ENCODE data around the gene ZNF830.

ZNF830 gene

DNA sequence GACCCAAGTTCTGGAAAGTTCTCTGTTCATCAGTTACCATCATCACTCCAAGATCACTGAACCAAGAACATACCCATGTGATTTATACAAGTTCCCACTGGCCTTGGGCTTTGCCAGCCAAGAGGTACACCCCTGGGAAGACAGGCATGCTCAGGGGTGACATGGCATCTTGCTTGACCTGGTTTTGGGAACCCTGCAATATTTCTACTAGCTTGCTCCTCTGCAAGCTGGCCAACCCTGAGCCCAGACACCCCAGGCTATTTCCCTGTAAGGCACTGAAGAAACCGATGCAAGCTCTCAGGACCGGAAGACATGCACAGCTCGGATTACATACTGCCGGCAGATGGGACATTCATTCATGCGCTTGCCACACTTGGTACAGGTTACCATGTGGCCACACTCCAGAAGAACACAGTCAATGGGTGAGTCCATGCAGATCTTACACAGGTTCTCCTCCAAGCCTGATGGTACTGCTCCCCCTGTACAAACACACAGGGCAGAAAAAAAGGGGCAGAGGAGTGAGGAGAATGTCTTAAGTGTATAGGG, 50.4 kb downstream of the ZNF830 start:
- Histone ChIP-seq H3K79me2 (ENCODE audit: insufficient read depth, low read length) (no peaks in the 10 kb centered on the region), H3K4me3 (ENCODE audit: low read depth in 1 of 2, low read length in 2 of 2) (no peak overlapping the region), H3K27me3 (ENCODE audit: insufficient read depth, low read length, poor library complexity) (no peaks in the 10 kb centered on the region), H2AFZ (ENCODE audit: low read depth, low read length) (no peak overlapping the region), H3K4me1 (ENCODE audit: insufficient read depth, low read length) (no peaks in the 10 kb centered on the region), H3K9me3 (ENCODE audit: insufficient read depth, low read length, severe bottlenecking) (no peaks in the 10 kb centered on the region), H3K9ac (ENCODE audit: low read depth, low read length) (no peak overlapping the region), H3K4me2 (ENCODE audit: insufficient read depth, low read length) (no peak overlapping the region), H3K36me3 (ENCODE audit: insufficient read depth, low read length) (peaks cover 70% of the 10 kb centered on the region), H4K20me1 (ENCODE audit: insufficient read depth, low read length) (no peaks in the 10 kb centered on the region), H3K27ac (ENCODE audit: low read length) (no peak overlapping the region)
- ATAC-seq (ENCODE audit: insufficient read depth, low read depth), result no peak
- DNase-seq, result no peak
- TF ChIP-seq, protein P1, sequence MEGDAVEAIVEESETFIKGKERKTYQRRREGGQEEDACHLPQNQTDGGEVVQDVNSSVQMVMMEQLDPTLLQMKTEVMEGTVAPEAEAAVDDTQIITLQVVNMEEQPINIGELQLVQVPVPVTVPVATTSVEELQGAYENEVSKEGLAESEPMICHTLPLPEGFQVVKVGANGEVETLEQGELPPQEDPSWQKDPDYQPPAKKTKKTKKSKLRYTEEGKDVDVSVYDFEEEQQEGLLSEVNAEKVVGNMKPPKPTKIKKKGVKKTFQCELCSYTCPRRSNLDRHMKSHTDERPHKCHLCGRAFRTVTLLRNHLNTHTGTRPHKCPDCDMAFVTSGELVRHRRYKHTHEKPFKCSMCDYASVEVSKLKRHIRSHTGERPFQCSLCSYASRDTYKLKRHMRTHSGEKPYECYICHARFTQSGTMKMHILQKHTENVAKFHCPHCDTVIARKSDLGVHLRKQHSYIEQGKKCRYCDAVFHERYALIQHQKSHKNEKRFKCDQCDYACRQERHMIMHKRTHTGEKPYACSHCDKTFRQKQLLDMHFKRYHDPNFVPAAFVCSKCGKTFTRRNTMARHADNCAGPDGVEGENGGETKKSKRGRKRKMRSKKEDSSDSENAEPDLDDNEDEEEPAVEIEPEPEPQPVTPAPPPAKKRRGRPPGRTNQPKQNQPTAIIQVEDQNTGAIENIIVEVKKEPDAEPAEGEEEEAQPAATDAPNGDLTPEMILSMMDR (IDR thresholded peaks at IDR 0.05; ENCODE audit: borderline replicate concordance, extremely low read depth, low read length, poor library complexity, severe bottlenecking), result no peak
- TF ChIP-seq EZH2 (IDR thresholded peaks at IDR 0.05; ENCODE audit: borderline replicate concordance, low read depth, low read length, severe bottlenecking), result no peak
